DND-41 (cell line): Measurements from ENCODE around the gene CCDC80.

Experiments
- ATAC-seq: fragments of 200-7000 bp; cut with Tn5 transposase; 3 replicates; pipeline ENCODE4 v1.9.1; 2021; ENCODE audit warnings: low read depth; ENCODE audit not compliant: insufficient read depth
- DNase-seq: peaks from one replicate; pipeline ENCODE4 v3.0.0-alpha.2; 2020
- H2AFZ ChIP-seq: 2 replicates; pipeline ENCODE4 v1.6.0; 2012; ENCODE audit warnings: low read depth, low read length
- H3K27ac ChIP-seq: 2 replicates; pipeline ENCODE4 v1.5.1; 2012; ENCODE audit warnings: low read length, inconsistent platforms
- H3K27me3 ChIP-seq: fragments of 200-600 bp; sonication (generic); 2 replicates; pipeline ENCODE4 v1.6.0; 2012; ENCODE audit warnings: low read length, mild to moderate bottlenecking, inconsistent platforms; ENCODE audit not compliant: insufficient read depth, poor library complexity
- H3K36me3 ChIP-seq: 2 replicates; pipeline ENCODE4 v1.5.1; 2012; ENCODE audit warnings: low read length, inconsistent platforms; ENCODE audit not compliant: insufficient read depth
- H3K4me1 ChIP-seq: 2 replicates; pipeline ENCODE4 v1.5.1; 2012; ENCODE audit warnings: mild to moderate bottlenecking, low read length; ENCODE audit not compliant: insufficient read depth
- H3K4me2 ChIP-seq: 2 replicates; pipeline ENCODE4 v1.6.0; 2012; ENCODE audit warnings: mild to moderate bottlenecking, moderate library complexity, low read length, inconsistent platforms; ENCODE audit not compliant: insufficient read depth
- H3K4me3 ChIP-seq, 2 experiments: fragments of 200-600 bp in 1 of 2; shearing (Covaris generic) in 1 of 2; 2 replicates each; pipeline ENCODE4 v1.5.1; 2012 to 2016; ENCODE audit warnings: inconsistent platforms in 2 of 2, low read length in 2 of 2, mild to moderate bottlenecking in 2 of 2, low read depth in 1 of 2, moderate library complexity in 1 of 2
- H3K79me2 ChIP-seq: 2 replicates; pipeline ENCODE4 v1.6.0; 2012; ENCODE audit warnings: low read length, inconsistent platforms; ENCODE audit not compliant: insufficient read depth
- H3K9ac ChIP-seq: 2 replicates; pipeline ENCODE4 v1.6.0; 2012; ENCODE audit warnings: low read depth, mild to moderate bottlenecking, inconsistent platforms, low read length, moderate library complexity
- H3K9me3 ChIP-seq: 2 replicates; pipeline ENCODE4 v1.5.1; 2012; ENCODE audit warnings: low read length, moderate library complexity, mild to moderate bottlenecking, inconsistent platforms; ENCODE audit not compliant: insufficient read depth, severe bottlenecking
- H4K20me1 ChIP-seq: 2 replicates; pipeline ENCODE4 v1.6.0; 2012; ENCODE audit warnings: low read length; ENCODE audit not compliant: insufficient read depth
- CTCF ChIP-seq: IDR thresholded peaks from 2 replicates; pipeline ENCODE4 v1.5.1; 2012; ENCODE audit warnings: borderline replicate concordance, low read length, moderate library complexity, mild to moderate bottlenecking; ENCODE audit not compliant: poor library complexity, severe bottlenecking; ENCODE audit errors: extremely low read depth
- EZH2 ChIP-seq: IDR thresholded peaks from 3 replicates; pipeline ENCODE4 v1.6.1; 2012; ENCODE audit warnings: borderline replicate concordance, low read depth, mild to moderate bottlenecking, moderate library complexity, low read length, inconsistent platforms; ENCODE audit not compliant: severe bottlenecking

CCDC80 gene

GRCh38 chr3:112561484-112561733 is 79.5 kb downstream of the CCDC80 start:
- H2AFZ ChIP-seq: peak overlapping the region; percentile 96
- peaks cover 4% of the 10 kb centered on the region; the same call in 1 of the 2 replicates for H4K20me1 ChIP-seq
- no peak for TF ChIP-seq CTCF
- no peak for TF ChIP-seq EZH2
- H3K36me3 ChIP-seq: peaks cover 23% of the 10 kb centered on the region
- no peak for DNase-seq
- no peaks in the 10 kb centered on the region for H3K27me3 ChIP-seq
- H3K4me1 ChIP-seq: peaks cover 38% of the 10 kb centered on the region
- peak overlapping the region; percentile 98 for H3K27ac ChIP-seq
- H3K9me3 ChIP-seq: no peaks in the 10 kb centered on the region
- peak overlapping the region; percentile 87 for H3K9ac ChIP-seq
- peak overlapping the region; percentile 80 for H3K4me2 ChIP-seq
- peaks cover 64% of the 10 kb centered on the region for H3K79me2 ChIP-seq
- H3K4me3 ChIP-seq: peak overlapping the region; percentile 67 to 96
- ATAC-seq: peak; percentile 59

- DNase-seq (peak; percentile 75), ATAC-seq (peak; percentile 41)
- Histone ChIP-seq H3K4me1 (peaks cover 40% of the 10 kb centered on the region), H3K79me2 (peaks cover 66% of the 10 kb centered on the region), H3K9ac (peak overlapping the region; percentile 87), H4K20me1 (peaks cover 4% of the 10 kb centered on the region; the same call in 1 of the 2 replicates), H3K4me3 (peak overlapping the region; percentile 67 to 96), H2AFZ (peak overlapping the region; percentile 96), H3K9me3 (no peaks in the 10 kb centered on the region), H3K27ac (peak overlapping the region; percentile 98), H3K4me2 (peak overlapping the region; percentile 80), H3K27me3 (no peaks in the 10 kb centered on the region), H3K36me3 (peaks cover 24% of the 10 kb centered on the region)
- TF ChIP-seq EZH2: no peak
- no peak for TF ChIP-seq CTCF
Measured at GRCh38 chr3:112560721-112561483, 80.0 kb downstream of the CCDC80 start.

- Histone ChIP-seq H4K20me1 (peaks cover 4% of the 10 kb centered on the region; the same call in 1 of the 2 replicates), H3K27me3 (no peaks in the 10 kb centered on the region), H3K9me3 (no peaks in the 10 kb centered on the region), H2AFZ (peak overlapping the region; percentile 96), H3K4me3 (peak overlapping the region; percentile 67 to 96), H3K9ac (peak overlapping the region; percentile 87), H3K4me2 (peak overlapping the region; percentile 80), H3K4me1 (peaks cover 42% of the 10 kb centered on the region), H3K36me3 (peaks cover 30% of the 10 kb centered on the region), H3K79me2 (peaks cover 72% of the 10 kb centered on the region), H3K27ac (peak overlapping the region; percentile 98; the same call in 1 of the 2 replicates)
- DNase-seq: no peak
- TF ChIP-seq CTCF (no peak), EZH2 (no peak)
- ATAC-seq: no peak
Measured at GRCh38 chr3:112560307-112560706, 80.6 kb downstream of the CCDC80 start.
